HL-60/S4 treated with phorbol 12-myristate 13-acetate at 8.2 ng/mL for 4 days and 3 days (cell line): ENCODE measurements around the gene RPS25.
"Not testable (repeated sequence)": the region's sequence is repeated elsewhere in the genome, so short reads cannot be mapped to it uniquely, and the experiment has no call there.

Experiments used
- in situ Hi-C: fragments of 300-500 bp; cut with MboI; formaldehyde crosslinking; loops from 2 replicates; pipeline ENCODE4 v1.15.0; 2022; ENCODE audit warnings: low sequenced_read_pairs

The RPS25 gene

DNA sequence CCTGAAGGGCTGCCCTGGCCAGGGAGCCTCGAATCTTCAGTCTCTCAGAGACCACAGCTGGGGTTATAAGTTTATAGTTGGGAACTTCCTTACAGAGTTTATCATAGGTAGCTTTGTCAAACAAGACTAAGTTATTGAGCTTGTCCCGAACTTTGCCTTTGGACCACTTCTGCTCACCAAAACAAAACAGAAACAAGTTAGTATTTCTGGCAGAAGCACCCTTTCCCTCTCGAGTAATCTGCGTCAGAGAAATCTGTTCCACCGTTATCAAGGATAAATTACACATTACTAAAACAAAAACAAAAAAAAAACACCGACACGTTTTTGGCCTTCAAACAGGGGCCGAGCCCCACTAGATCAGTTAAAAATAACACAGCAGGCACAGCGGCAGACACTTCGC, 766 bp downstream of the RPS25 start:
- in situ Hi-C loops, result not testable (repeated sequence)

DNA sequence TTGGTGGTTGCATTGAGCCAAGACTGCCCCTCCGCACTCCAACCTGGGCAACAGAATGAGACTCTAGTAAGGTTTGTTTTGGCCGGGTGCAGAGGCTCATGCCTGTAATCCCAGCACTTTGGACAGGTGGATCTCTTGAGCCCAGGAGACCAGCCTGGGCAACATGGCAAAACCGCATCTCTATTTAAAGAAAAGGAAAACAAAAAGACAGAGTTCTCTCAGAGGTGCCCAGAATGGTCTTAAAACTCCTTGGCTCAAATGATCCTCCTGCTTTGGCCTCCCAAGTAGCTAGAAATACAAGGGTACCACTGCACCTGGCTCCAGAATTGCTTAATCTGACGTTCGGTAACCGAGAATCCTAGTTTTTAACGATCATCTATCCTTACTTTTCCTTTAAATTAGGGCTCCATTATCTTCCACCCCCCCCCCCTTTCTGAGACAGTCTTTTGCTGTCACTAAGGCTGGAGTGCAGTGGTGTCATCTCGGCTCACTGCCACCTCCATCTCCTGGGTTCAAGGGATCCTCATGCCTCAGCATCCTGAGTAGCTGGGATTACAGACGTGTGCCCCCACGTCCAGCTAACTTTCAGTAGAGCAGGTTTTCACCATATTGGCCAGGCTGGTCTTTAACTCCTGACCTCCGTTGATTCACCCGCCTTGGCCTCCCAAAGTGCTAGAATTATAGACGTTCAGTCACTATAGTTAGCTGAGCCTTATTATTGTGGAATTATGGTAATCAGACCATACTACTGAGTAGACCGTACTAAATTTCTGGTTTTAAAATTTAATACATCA, 1.7 kb downstream of the RPS25 start:
- in situ Hi-C loops, result no loop called here

DNA sequence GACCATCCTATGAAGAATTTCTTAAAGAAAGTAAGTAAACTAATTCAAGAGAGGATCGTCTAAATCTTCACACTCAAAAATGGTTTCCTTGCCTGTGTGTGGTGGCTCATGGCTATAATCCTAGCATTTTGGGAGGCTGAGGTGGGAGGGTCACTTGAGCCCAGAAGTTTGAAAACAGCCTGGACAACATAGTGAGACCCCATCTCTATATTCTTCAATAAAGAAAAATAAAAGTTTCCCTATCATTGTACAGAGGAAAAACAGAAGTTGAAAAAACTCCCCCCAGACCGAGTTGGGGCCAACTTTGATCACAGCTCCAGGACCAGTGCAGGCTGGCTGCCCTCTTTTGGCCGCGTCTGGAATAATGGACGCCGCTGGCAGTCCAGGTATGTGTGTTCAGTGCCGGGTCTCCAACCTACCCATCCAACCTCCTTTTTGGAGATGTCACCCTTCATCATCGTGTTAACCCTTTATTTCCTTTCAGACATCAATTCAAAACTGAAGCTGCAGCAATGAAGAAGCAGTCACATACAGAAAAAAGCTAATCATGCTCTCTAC, 3.0 kb downstream of the RPS25 start:
- in situ Hi-C loops, result no loop called here

DNA sequence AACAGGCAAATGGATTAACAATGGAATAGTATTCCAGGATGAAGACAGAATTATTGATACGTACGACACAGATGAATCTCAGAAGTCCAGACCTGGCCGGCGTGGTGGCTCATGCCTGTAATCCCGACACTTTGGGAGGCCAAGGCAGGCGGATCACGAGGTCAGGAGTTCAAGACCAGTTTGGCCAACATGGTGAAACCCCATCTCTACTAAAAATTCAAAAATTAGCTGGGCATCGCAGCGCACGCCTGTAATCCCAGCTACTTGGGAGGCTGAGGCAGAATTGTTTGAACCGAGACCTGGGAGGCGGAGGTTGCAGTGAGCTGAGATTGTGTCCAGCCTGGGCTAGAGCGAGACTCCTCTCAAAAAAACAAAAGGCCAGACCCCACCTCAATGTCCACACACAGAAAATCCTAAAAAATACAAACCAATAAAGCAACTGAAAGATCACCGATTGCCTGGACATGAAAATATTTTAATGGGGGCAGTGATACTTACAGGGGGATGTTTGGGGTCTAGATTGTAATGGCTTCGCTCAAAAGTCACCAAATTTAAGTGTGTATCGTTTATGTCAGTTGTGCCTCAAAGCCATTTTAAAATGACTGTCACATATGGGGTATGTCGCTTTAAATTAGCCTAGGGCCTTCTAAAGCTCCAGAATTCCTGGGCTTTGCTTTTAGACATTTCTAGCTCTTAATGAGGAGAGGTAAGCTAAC, 3.8 kb downstream of the RPS25 start:
- in situ Hi-C loops, result no loop called here

DNA sequence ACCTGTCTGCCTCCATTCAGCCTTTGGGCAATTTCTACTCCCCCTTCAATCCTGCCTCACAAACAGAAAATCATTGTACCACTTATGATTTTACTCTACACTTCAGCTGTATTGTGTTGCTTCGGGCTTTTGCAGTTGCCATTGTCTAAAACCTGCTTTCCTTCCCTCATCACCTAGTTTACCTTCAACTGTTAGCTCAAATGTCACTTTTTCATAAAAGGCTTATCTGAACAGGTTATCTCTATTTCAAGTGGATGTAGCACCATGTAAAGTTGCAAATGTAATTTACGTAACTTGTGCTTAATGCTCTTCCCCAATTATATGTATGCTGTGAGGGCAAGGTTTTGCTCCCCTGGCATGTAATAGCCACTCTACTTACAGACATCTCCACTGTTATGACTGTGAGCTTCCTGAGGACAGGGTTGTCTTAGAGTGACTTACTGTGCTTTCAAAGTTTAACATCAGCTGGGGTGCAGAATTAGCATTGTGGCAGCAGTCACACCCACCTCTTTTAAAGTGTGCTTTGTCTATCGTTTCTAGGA, 5.4 kb downstream of the RPS25 start:
- in situ Hi-C loops, result no loop called here

DNA sequence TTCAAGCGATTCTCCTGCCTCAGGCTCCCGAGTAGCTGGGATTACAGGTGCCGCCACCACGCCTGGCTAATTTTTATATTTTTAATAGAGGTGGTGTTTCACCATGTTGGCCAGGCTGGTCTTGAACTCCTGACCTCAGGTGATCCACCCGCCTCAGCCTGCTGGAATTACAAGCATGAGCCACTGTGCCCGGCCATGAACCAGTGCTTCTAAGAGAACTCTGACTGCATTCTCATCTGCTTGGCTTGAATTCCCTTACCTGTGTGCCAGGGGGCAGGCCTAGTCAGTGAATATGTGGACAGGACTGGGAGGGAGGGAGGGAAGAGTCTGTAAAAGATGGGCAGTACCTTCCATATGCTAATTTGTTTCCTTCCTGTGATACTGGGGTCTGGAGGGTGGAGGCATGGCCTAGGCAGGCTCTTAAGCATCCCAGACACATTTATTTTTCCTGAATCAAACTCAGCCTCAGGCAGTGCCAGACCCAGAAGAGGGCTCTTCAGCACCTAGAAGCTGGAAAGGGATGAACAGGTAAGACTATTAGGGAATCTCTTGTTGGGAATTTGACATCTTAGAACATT, 6.6 kb downstream of the RPS25 start:
- in situ Hi-C loops, result no loop called here

DNA sequence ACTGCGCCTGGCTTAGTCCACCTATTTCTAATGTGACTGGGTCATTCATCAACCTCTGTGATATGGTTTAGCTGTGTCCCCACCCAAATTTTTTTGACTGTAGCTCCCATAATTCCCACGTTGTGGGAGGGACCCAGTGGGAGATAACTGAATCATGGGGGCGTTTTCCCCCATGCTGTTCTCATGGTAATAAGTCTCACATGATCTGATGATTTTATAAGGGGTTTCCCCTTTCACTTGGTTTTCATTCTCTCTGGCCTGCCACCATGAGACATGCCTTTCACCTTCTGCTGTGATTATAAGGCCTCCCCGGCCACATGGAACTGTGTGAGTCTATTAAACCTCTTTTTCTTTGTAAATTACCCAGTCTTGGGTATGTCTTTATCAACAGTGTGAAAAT, 11.5 kb downstream of the RPS25 start:
- in situ Hi-C loops, result no loop called here

DNA sequence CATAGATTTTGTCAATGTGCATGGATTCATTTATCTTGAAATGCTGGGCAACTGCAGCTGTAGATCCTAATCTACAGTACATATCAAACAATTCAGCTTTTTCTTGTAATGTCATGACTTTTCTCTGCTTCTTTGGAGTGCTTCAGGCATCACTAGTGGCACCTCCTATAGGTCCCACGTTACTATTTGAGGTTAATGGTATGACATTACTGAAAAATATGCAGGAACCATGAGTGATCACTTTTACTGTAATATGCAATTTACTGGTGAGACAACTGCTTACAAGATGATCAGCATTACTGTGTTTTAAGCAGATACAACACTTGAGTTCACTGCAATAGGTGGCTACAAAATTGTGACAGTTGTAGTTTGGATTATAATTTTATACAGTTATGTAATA, 17.2 kb downstream of the RPS25 start:
- in situ Hi-C loops, result no loop called here

DNA sequence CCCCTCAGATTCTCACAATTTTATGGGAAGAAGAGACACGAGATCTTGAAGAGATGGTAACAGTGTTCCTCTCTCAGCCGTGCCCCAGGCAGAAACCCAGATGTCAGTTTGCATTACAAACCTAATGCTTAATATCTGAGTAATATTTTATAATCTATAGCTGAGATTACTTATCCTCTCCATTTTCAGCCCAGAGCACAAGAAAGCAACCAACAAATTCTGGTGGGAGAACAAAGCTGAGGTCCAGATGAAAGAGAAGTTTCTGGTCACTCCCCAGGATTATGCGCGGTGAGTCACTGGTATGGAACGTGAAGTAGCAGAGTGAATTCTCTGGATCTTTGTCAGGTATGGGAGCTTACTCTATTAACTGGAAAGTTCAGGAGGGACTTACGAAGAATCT, 19.3 kb downstream of the RPS25 start:
- in situ Hi-C loops, result no loop called here

DNA sequence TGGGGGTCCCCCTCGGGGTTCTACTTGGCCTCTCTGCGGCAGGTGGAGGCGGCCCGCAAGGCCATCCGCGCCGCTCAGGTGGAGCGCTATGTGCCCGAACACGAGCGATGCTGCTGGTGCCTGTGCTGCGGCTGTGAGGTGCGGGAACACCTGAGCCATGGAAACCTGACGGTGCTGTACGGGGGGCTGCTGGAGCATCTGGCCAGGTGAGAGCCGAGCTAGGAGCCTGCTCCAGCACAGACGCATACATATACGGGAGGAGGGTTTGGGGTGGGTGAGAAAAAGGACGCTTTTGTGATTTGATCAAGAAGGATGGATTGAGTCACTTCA, 19.8 kb downstream of the RPS25 start:
- in situ Hi-C loops, result no loop called here

DNA sequence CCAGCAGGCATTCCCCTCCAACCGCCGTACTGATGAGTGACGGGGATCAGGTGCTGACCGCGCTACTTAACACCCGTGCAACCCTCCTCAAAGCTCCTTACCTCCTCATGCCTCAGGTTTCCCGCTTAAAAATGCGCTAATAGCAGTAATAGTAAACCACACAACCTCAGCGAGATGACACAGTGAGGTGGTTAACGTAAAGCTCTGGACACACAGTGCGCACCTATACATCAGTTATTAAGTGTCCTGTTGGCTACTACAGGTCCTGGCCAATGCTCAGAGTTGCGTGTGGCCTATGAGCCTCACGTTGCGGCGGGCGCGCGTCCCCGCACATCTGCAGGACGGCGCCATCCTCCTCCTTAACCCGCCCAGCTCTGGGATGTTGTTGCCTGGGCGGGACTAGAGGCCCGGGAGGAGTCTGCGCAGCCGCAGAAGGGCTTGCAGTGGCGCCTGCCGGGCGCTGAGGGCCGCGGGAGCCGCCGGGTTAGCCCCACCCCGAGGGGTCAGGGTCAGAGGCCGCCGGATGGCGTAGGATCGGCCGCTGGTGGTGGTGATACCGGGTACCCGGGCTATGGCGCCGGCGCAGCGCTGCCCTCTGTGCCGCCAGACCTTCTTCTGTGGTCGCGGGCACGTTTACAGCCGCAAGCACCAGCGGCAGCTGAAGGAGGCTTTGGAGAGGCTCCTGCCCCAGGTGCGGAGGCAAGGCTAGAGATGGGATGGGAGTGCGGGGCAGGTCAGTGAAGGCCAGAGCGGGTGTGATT, 20.3 kb downstream of the RPS25 start, which contains the start of gene CENATAC:
TSS of gene CENATAC (plus strand) at position 512 of the 761 bp plus-strand sequence. CDS start at position 572, 60 bp downstream.
- in situ Hi-C loops, result no loop called here

DNA sequence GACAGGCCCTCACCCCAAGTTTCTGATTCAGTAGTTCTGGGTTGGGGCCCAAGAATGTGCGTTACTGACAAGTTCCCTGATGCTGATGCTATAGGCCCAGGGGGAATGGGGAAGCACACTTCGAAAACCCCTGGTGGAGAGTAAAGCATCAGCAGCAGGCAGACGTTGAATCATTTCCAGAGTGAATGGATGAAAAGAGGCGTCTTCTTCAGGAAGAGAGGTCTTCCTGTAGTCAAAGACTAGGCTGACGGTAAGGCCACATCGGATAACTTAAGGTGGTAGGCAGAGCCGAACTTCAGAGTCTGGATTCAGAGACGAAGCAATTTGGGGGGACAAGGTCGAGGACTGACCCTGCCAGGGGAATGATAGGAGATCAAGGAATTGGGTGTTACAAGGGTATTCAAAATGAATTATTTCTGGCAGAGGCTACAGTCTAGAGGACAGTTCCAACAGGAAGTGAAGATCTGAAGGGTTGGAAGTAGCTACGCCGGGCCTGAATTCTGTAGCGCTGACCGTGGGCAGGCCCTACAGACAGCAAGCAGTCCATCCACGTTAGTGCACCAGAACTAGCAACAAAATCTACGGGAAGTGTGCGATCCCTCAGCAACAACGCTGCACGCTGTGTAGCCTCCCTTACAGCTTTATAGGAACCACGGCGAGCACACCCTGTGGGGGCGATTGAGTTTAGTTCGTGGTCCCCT, 21.1 kb downstream of the RPS25 start:
- in situ Hi-C loops, result no loop called here

DNA sequence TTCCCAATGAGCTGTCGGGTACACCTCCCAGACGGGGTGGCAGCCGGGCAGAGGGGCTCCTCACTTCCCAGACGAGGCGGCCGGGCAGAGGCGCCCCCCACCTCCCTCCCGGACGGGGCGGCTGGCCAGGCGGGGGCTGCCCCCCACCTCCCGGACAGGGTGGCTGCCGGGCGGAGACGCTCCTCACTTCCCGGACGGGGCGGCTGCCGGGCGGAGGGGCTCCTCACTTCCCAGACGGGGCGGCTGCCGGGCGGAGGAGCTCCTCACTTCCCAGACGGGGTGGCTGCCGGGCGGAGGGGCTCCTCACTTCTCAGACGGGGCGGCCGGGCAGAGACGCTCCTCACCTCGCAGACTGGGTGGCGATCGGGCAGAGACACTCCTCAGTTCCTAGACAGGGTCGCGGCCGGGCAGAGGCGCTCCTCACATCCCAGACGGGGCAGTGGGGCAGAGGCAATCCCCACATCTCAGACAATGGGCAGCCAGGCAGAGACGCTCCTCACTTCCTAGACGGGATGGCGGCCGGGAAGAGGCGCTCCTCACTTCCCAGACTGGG, 26.6 kb downstream of the RPS25 start:
- in situ Hi-C loops, result not testable (repeated sequence)

DNA sequence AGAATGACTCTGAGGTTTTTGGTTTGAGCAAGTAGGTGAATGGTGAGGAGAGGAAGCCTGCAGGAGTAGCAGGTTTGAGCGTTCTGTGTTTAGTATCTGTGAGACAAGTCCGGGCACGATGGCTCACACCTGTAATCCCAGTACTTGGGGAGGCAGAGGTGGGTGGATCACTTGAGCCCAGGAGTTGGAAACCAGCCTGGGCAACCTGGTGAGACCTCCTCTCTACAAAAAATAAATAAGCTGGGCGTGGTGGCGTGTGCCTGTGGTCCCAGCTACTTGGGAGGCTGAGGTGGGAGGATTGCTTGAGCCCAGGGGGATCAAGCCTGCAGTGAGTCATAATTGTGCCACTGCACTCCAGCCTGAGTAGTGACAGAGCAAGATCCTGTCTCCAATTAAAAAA, 29.9 kb downstream of the RPS25 start:
- in situ Hi-C loops, result no loop called here

DNA sequence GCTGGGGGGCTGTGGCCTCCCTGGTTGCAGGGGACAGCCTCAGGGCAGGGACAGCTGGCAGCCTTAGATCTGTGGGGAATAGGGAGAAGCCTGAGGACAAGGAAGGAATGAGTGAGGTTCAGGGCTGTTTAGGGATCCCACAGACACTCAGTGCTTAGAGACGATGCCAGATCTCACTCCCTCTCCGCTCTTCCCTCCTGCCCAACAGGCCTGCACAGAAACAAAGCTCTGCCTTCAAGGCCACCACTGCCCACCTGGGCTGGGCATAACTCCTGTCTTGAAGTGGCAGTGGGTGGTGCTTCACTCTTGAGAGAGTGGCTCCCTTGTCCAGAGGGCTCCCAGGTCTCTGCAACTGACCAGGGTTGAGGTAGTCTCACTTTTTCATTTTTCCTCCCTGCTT, 33.3 kb downstream of the RPS25 start:
- in situ Hi-C loops, result no loop called here

DNA sequence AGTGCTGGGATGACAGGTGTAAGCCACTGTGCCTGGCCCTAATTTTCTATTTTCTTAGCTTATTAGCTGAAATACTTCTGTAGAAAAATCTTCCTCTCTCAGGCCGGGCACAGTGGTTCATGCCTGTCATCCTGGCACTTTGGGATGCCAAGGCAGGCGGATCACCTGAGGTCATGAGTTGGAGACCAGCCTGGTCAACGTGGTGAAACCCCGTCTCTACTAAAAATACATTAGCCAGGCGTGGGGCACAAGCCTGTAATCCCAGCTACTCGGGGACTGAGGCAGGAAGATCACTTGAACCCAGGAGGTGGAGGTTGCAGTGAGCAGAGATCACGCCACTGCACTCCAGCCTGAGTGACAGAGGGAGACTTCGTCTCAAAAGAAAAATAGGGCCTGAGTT, 33.8 kb downstream of the RPS25 start:
- in situ Hi-C loops, result not testable (repeated sequence)

DNA sequence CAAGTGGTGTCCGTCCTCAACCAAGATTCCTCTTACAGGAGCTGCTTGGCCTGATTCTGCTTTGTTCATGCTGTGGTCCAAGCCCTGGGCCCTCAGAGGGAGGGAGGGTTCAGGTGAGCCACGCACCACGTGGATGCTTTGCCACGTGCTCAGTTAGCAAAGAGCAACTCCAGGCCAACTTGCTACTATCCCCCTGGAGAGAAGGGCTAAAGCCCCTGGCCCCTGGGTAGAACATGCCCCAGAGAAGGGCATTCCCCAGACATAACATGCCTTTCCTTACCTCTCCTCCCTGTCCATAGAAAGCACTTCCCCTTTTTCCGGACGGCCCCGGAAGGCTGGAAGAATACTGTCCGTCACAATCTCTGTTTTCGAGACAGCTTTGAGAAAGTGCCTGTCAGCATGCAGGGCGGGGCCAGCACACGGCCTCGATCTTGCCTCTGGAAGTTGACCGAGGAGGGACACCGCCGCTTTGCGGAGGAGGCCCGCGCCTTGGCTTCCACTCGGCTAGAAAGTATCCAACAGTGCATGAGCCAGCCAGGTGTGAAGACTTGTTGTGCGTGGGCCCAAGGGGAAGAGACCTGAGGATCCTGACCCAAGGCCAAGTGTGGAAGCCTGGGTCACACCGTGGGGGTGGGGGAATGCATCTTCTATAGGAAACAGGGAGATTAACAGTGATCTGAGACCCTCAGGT, 37.8 kb downstream of the RPS25 start:
- in situ Hi-C loops, result no loop called here

DNA sequence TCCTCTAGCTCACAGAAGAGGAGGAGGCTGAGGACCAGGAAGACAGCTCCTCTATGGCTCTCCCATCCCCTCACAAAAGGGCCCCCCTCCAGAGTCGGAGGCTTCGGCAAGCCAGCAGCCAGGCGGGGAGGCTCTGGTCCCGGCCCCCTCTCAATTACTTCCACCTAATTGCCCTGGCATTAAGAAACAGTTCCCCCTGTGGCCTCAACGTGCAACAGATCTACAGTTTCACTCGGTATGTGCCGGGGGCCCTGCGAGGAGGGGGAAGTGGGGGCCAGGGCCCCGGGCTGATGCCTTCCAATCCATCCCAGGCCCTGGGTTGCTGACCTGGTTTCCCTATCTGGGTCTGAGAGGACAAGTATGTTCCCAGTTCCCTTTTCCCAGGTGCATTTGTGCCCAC, 38.7 kb downstream of the RPS25 start:
- in situ Hi-C loops, result no loop called here
